SK-N-SH (cell line): ENCODE measurements around the gene MGAT4A.

Experiments used
- CHD2 ChIP-seq: fragments of 150-350 bp; IDR thresholded peaks from 2 replicates; pipeline ENCODE4 v1.6.1; 2018; ENCODE audit warnings: low read length; ENCODE audit not compliant: partially characterized antibody
- POLR2AphosphoS5 ChIP-seq: IDR thresholded peaks from 2 replicates; pipeline ENCODE4 v1.6.1; 2012; ENCODE audit warnings: low read depth, low read length
- TF ChIP-seq, protein P1 (sequence below): fragments of 200-600 bp; sonication (generic); IDR thresholded peaks from 2 replicates; pipeline ENCODE4 v1.6.1; 2017; ENCODE audit warnings: antibody characterized with exemption, mild to moderate bottlenecking, moderate library complexity
- TF ChIP-seq, protein P2 (sequence below): IDR thresholded peaks from 2 replicates; pipeline ENCODE4 v1.4.0; 2012; ENCODE audit warnings: low read depth
- TF ChIP-seq, protein P3 (sequence below): fragments of 150-350 bp; IDR thresholded peaks from 2 replicates; pipeline ENCODE4 v1.6.1; 2017; ENCODE audit warnings: antibody characterized with exemption, low read length, low read depth, borderline replicate concordance

DNA sequence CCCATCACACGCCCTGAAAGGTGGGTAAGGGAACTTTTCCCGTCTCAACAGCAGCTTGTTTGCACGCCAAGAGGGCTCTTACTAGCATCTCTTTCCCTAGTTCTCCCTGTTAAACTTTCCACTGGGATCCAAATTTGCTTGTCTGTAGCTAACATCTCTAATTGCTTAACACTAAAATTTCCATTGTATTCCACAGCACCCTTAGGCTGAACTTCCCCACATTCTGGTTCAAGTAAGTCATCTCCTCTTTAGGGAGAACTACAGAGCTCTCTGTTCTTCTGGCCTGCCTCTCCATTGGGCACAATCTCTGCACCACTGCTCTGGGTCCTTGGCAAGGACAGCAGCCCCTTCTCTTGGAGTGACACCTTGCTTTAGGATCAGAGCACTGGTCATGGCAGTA lies 98.6 kb downstream of the MGAT4A start:
- TF ChIP-seq, protein P1, sequence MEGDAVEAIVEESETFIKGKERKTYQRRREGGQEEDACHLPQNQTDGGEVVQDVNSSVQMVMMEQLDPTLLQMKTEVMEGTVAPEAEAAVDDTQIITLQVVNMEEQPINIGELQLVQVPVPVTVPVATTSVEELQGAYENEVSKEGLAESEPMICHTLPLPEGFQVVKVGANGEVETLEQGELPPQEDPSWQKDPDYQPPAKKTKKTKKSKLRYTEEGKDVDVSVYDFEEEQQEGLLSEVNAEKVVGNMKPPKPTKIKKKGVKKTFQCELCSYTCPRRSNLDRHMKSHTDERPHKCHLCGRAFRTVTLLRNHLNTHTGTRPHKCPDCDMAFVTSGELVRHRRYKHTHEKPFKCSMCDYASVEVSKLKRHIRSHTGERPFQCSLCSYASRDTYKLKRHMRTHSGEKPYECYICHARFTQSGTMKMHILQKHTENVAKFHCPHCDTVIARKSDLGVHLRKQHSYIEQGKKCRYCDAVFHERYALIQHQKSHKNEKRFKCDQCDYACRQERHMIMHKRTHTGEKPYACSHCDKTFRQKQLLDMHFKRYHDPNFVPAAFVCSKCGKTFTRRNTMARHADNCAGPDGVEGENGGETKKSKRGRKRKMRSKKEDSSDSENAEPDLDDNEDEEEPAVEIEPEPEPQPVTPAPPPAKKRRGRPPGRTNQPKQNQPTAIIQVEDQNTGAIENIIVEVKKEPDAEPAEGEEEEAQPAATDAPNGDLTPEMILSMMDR, result no peak
- TF ChIP-seq CHD2 (no peak), POLR2AphosphoS5 (no peak)
- TF ChIP-seq, protein P2, sequence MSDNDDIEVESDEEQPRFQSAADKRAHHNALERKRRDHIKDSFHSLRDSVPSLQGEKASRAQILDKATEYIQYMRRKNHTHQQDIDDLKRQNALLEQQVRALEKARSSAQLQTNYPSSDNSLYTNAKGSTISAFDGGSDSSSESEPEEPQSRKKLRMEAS, result no peak
- TF ChIP-seq, protein P3, sequence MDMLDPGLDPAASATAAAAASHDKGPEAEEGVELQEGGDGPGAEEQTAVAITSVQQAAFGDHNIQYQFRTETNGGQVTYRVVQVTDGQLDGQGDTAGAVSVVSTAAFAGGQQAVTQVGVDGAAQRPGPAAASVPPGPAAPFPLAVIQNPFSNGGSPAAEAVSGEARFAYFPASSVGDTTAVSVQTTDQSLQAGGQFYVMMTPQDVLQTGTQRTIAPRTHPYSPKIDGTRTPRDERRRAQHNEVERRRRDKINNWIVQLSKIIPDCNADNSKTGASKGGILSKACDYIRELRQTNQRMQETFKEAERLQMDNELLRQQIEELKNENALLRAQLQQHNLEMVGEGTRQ, result no peak
